Astrocyte of the hippocampus (primary cell): ENCODE measurements around the gene SOX6.
A peak's percentile ranks its signal among the peaks of the same experiment; 100 is the strongest.

Experiments used
- DNase-seq: peaks from one replicate; pipeline ENCODE4 v3.0.0; 2011; ENCODE audit warnings: low read depth, low spot score

SOX6 gene

DNA sequence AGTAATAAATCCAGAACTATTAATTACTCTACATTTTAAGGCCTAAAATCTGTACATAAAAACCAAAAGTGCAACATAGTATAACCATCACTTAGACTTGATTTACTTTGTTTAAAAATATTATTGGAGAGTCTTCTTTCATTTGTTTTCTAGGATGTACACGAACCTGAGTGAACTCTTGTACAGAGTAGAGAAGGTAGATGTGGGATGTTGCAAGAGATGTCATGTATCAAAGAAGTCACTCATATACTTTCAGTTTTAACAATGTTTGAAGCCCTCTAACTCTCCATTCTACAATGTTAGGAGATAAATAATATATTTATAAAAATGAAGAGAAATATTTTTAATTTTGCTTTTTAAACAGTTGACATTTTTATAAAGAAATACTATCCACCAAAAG is 38.6 kb downstream of the SOX6 start:
- DNase-seq: no peak

GRCh38 chr11:16313846-16314245 is 42.5 kb downstream of the SOX6 start:
- no peak for DNase-seq

GRCh38 chr11:16312233-16312765 is 44.0 kb downstream of the SOX6 start:
- no peak for DNase-seq

DNA sequence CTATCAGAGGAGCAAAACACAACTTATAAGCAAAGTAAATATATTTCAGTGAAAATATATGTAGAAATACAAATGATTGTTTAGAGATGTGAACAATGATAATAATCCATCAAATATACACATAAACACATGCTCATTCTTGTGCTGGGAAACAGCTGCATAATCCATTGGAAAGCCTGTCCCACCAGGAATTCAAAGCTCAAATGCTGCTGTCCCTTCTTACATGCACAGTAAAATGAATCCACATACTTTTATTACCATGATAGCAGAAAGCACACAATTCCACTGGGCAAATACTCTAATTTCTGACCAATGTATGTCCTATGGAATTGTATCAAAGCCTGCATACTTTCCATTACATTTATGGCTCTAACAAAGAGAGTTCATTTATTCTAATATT is 44.5 kb downstream of the SOX6 start:
- no peak for DNase-seq

GRCh38 chr11:16310943-16311342 is 45.4 kb downstream of the SOX6 start:
- DNase-seq: peak; percentile 6

GRCh38 chr11:16309226-16309625 is 47.1 kb downstream of the SOX6 start:
- no peak for DNase-seq

GRCh38 chr11:16301462-16301861 is 54.9 kb downstream of the SOX6 start:
- DNase-seq: no peak

DNA sequence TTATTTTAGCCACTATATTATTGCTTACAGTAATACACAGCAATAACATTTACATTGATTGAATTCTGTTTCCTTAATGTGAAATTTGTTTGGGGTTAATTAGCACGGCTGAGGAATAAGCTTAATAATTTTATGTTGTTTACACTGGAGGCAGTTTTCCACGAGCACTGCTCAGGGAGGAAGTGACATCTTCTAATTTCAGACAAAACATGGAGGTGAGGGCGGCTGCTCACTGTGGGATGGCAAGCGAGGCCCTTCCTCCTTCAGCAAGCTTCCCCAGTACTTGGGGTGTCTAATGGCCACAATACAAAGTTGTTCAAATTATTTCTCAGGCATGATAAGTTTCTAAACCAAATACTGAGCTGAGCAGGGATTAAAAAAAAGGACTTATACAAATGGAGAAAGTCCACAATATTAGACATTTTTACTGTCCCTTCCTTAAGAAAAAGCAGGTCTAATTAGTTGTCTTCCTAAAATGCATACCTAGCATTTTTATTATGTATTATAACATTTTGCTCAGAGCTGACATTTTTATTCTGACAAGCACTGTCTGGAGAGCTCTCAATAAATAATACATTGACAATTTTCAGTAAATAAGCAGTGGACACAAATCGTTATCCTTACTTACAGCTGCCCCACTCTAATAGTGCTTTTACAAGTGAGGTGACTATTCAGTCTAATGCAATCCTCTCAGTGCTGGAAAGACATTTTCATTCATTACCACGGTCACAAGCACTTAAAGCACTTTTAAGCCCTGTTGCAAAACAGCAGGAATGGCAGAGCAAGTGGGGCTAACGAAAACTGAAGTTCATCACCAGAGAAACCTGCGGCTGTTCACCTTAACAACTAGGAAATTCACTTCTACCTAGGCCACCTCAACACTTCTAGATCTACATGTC is 56.2 kb downstream of the SOX6 start:
- DNase-seq: no peak

- no peak for DNase-seq
Observed at GRCh38 chr11:16299390-16299789, 57.0 kb downstream of the SOX6 start.

DNA sequence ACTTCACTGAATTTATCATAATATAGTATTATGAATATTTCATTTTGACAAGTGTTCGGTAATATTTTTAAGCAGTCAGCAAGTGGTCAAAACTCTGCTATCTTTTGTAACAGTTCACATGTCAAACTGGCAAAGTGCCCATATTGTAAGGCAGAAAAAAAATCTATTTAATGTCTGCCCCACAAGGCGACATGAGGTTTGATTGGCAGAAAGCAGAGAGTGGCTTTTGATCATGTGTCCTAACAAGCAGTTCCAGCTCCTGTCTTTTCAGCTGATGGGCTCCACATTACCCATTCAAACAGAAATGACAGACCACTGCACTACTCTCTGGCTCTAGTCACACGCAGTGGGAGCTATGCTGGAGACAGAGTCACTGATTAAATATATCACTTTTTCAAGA is 59.0 kb downstream of the SOX6 start:
- no peak for DNase-seq

GRCh38 chr11:16296273-16296672 is 60.1 kb downstream of the SOX6 start:
- no peak for DNase-seq

- no peak for DNase-seq
Observed at GRCh38 chr11:16295592-16295991, 60.8 kb downstream of the SOX6 start.

DNA sequence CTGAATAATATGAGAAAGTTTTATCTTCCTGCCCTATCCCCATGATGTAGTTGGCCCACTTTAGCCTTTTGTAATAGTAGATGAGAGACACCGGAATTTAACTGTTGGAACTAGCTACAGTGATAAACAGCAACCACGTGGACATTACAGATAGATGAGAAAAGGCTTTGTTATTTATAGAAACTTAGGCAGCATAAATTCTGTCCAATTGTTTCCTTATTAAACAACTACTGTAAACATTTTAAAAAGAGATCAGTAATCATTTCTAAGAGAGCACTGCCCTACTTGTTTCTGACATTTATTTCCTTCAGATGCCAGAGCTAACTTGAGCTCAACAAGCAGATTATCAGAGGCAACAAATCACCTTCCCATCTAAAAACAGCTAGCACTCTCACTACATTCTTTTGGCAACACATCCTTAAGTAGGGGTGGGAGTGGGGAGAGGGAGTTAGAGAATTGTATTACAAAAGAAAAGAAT is 63.1 kb downstream of the SOX6 start:
- DNase-seq: peak; percentile 4

GRCh38 chr11:16292167-16292859 is 64.0 kb downstream of the SOX6 start:
- DNase-seq: no peak

DNA sequence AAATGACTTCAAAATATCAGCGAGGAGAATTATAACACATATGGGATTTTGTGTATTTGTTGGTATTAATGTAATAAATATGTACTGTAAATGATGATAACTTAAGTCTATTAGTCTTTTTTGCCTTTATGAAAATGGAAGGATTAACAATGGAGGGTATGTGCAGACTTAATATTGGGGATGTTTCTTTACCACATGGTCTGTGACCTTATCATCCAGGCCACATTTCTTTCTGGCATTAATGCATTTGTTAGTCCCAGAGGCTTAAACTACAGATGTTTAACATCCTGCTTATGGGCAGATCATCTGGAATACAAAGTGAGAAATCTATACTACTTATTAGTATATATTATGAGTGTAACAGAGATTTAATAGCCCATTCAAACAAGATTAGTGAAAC is 64.6 kb downstream of the SOX6 start:
- DNase-seq: no peak

GRCh38 chr11:16289541-16289940 is 66.8 kb downstream of the SOX6 start:
- DNase-seq: no peak

DNA sequence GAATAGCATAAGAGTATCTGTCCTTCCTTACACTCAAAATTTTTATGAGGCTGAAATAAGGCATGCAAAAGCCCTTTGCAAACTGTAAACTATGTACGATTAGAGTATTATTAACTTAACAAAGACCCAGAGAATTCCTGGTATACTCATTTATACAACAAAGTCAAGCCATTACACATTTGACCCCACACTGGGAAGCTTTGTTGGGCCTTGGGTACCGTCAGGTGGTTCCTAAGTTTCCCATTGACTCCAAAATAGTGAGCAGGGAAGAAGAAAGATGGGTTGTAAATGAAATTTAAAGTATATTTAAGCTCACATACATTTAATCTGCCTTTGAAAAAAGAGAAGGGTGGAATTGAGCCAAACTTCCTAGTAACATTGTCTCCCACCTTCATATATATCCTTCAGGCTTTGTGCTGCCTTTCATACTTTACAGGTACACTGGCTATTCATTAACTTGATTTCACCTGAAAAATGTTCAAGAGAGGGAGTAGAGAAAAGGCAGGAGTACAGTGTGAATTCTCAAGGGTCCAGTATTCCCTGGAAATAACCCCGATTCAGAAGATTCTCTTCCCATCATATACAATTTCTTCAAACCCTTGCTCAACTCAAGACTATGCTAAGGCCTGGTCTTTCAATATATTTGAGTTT is 68.6 kb downstream of the SOX6 start:
- no peak for DNase-seq

- no peak for DNase-seq
Observed at GRCh38 chr11:16286095-16286494, 70.3 kb downstream of the SOX6 start.

DNA sequence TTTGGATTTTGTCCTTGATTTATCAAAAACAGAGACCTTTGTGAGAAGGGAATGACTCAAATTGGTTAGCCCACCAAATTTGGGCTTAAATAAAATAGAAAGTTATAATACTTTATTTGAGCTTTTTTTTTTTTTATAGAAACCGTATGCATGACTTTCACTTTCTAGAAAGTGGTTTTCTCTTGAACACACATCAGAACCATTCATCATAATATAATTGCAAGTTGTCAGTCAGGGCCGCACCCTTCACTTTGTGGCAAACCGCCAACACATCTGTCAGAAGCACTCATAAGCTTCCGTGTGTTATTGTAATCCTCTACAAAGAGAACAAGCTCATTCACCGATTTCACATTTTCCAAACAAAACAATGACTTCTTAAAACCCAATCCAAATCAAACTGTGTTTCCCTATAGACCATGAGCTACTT is 76.1 kb downstream of the SOX6 start:
- peak; percentile 4 for DNase-seq

DNA sequence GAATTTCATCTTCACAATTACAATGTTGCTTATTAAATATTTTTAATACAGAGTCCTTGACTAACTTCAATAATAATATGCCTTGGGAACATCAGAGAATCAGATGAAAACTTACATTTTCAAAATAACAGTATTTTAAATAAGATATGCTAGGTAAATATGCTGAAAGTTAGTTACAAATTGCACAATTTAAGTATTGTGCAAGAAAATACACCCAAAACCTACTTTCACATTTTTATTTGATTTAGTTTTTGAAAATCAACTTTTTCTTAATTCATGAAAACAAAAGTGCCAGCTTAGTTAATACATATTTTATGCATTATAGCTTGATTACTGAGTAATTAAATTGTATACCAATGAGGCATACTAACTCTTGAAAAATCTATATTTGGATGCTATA is 76.8 kb downstream of the SOX6 start:
- no peak for DNase-seq

- no peak for DNase-seq
Observed at GRCh38 chr11:16278979-16279378, 77.4 kb downstream of the SOX6 start.

GRCh38 chr11:16278273-16278672 is 78.1 kb downstream of the SOX6 start:
- DNase-seq: no peak
